IMR-90 (cell line): ENCODE measurements around the gene PCDHGC4. TPM values are rescaled to one million over a fixed set of nuclear protein-coding genes. Genes with fewer than 3 reads are reported as not detected.
A peak's percentile ranks its signal among the peaks of the same experiment; 100 is the strongest.

Source experiments
- ATAC-seq: fragments of 200-7000 bp; cut with Tn5 transposase; 2 replicates; pipeline ENCODE4 v1.9.1; 2020; ENCODE audit warnings: low read depth, mild to moderate bottlenecking, moderate library complexity
- BruUV-seq: library from RNA; stranded (reverse); fragments of 400-500 nt; replicated peaks from 2 replicates; lab custom pipeline; 2021; lab: Mats Ljungman, UMichigan
- CTCF ChIA-PET: fragments of 300-600 bp; formaldehyde crosslinking; extraction: SDS; loops from one replicate; lab custom pipeline; 2021; ENCODE audit warnings: antibody characterized with exemption; lab: Yijun Ruan, JAX
- POLR2A ChIA-PET: fragments of 300-600 bp; sonication (Branson Sonifier 250); formaldehyde crosslinking; loops from one replicate; lab custom pipeline; 2022; ENCODE audit warnings: antibody characterized with exemption; ENCODE audit not compliant: unreplicated experiment; lab: Charles Lee
- DNase-seq: peaks from one replicate; pipeline ENCODE4 v3.0.0; 2013
- H2AFZ ChIP-seq: replicated peaks from 2 replicates; pipeline ENCODE3; 2013; ENCODE audit warnings: low read length, mild to moderate bottlenecking; ENCODE audit not compliant: poor library complexity
- H2AK5ac ChIP-seq: 2 replicates; pipeline ENCODE4 v1.6.1; 2013; ENCODE audit warnings: low read depth, low read length, inconsistent platforms
- H2AK9ac ChIP-seq: replicated peaks from 2 replicates; pipeline ENCODE3; 2013; ENCODE audit warnings: mild to moderate bottlenecking, low read depth, low read length, moderate library complexity; ENCODE audit not compliant: poor library complexity
- H2BK120ac ChIP-seq: 2 replicates; pipeline ENCODE4 v1.6.1; 2013; ENCODE audit warnings: low read depth, low read length, inconsistent platforms
- H2BK15ac ChIP-seq: 3 replicates; pipeline ENCODE4 v1.6.1; 2013; ENCODE audit warnings: low read depth, low read length, inconsistent platforms
- H2BK20ac ChIP-seq: 2 replicates; pipeline ENCODE4 v1.6.1; 2013; ENCODE audit warnings: low read depth, mild to moderate bottlenecking, inconsistent platforms, low read length, moderate library complexity
- H2BK5ac ChIP-seq: 2 replicates; pipeline ENCODE4 v1.6.1; 2013; ENCODE audit warnings: mild to moderate bottlenecking, low read depth, low read length, inconsistent platforms; ENCODE audit not compliant: poor library complexity, severe bottlenecking
- H3K14ac ChIP-seq: replicated peaks from 2 replicates; pipeline ENCODE4 v1.6.1; 2013; ENCODE audit warnings: low read depth, low read length, inconsistent platforms
- H3K18ac ChIP-seq: 2 replicates; pipeline ENCODE4 v1.6.1; 2013; ENCODE audit warnings: low read depth, low read length, control low read depth
- H3K23ac ChIP-seq: 2 replicates; pipeline ENCODE4 v1.6.1; 2013; ENCODE audit warnings: low read depth, low read length, inconsistent platforms
- H3K27ac ChIP-seq: 2 replicates; pipeline ENCODE4 v1.5.1; 2013; ENCODE audit warnings: mild to moderate bottlenecking, control low read depth, low read length; ENCODE audit not compliant: insufficient read depth
- H3K27me3 ChIP-seq: 2 replicates; pipeline ENCODE4 v1.6.1; 2013; ENCODE audit warnings: low read length; ENCODE audit not compliant: control insufficient read depth, insufficient read depth
- H3K36me3 ChIP-seq: 2 replicates; pipeline ENCODE4 v1.6.1; 2013; ENCODE audit warnings: low read length, mixed read lengths; ENCODE audit not compliant: control insufficient read depth, insufficient read depth
- H3K4ac ChIP-seq: 2 replicates; pipeline ENCODE4 v1.6.1; 2013; ENCODE audit warnings: low read depth, low read length, inconsistent platforms
- H3K4me1 ChIP-seq: 2 replicates; pipeline ENCODE4 v1.6.1; 2013; ENCODE audit warnings: low read length, mixed read lengths; ENCODE audit not compliant: control insufficient read depth, insufficient read depth
- H3K4me2 ChIP-seq: 2 replicates; pipeline ENCODE4 v1.6.1; 2013; ENCODE audit warnings: low read depth, mild to moderate bottlenecking, control low read depth, low read length, moderate library complexity
- H3K4me3 ChIP-seq: 2 replicates; pipeline ENCODE4 v1.5.1; 2013; ENCODE audit warnings: low read depth, mild to moderate bottlenecking, control low read depth, low read length, moderate library complexity; ENCODE audit not compliant: insufficient read depth
- H3K56ac ChIP-seq: 2 replicates; pipeline ENCODE4 v1.6.1; 2013; ENCODE audit warnings: low read length, inconsistent platforms; ENCODE audit not compliant: insufficient read depth; ENCODE audit errors: extremely low read depth
- H3K79me1 ChIP-seq, 2 experiments: 2 replicates each; pipeline ENCODE4 v1.6.1; 2013; ENCODE audit warnings: low read length in 2 of 2, inconsistent platforms in 1 of 2, low read depth in 1 of 2
- H3K9ac ChIP-seq: 2 replicates; pipeline ENCODE4 v1.6.1; 2013; ENCODE audit warnings: low read depth, low read length, control low read depth
- H3K9me1 ChIP-seq: 2 replicates; pipeline ENCODE4 v1.6.1; 2013; ENCODE audit warnings: low read length, inconsistent platforms; ENCODE audit not compliant: insufficient read depth
- H3K9me3 ChIP-seq: 2 replicates; pipeline ENCODE4 v1.6.1; 2013; ENCODE audit warnings: low read length; ENCODE audit not compliant: control insufficient read depth, insufficient read depth
- H4K20me1 ChIP-seq: 2 replicates; pipeline ENCODE4 v1.6.1; 2013; ENCODE audit warnings: low read length, inconsistent platforms; ENCODE audit not compliant: insufficient read depth
- H4K5ac ChIP-seq: 2 replicates; pipeline ENCODE4 v1.6.1; 2013; ENCODE audit warnings: mild to moderate bottlenecking, low read depth, low read length, control low read depth
- H4K8ac ChIP-seq, 2 experiments: 2 replicates each; pipeline ENCODE4 v1.6.1; 2013; ENCODE audit warnings: low read depth in 2 of 2, low read length in 2 of 2, control low read depth in 1 of 2, inconsistent platforms in 1 of 2
- H4K91ac ChIP-seq: 2 replicates; pipeline ENCODE4 v1.6.1; 2013; ENCODE audit warnings: low read depth, low read length, inconsistent platforms; ENCODE audit not compliant: insufficient read depth
- BHLHE40 ChIP-seq: fragments of 150-350 bp; IDR thresholded peaks from 2 replicates; pipeline ENCODE4 v1.6.1; 2016; ENCODE audit warnings: mild to moderate bottlenecking, low read depth, low read length
- CEBPB ChIP-seq: IDR thresholded peaks from 2 replicates; pipeline ENCODE4 v1.6.1; 2012; ENCODE audit warnings: low read depth, low read length, improper control_type of control experiment
- CHD1 ChIP-seq: IDR thresholded peaks from 2 replicates; pipeline ENCODE4 v1.6.1; 2012; ENCODE audit warnings: low read depth, low read length, improper control_type of control experiment
- FOS ChIP-seq: fragments of 150-350 bp; IDR thresholded peaks from 2 replicates; pipeline ENCODE4 v1.6.1; 2016; ENCODE audit warnings: low read depth, low read length
- MAFK ChIP-seq: IDR thresholded peaks from 2 replicates; pipeline ENCODE4 v1.6.1; 2012; ENCODE audit warnings: low read depth, low read length, improper control_type of control experiment
- MAZ ChIP-seq: IDR thresholded peaks from 2 replicates; pipeline ENCODE4 v1.6.1; 2012; ENCODE audit warnings: low read depth, mild to moderate bottlenecking, low read length, improper control_type of control experiment, moderate library complexity, borderline replicate concordance
- MXI1 ChIP-seq: IDR thresholded peaks from 2 replicates; pipeline ENCODE4 v1.6.1; 2012; ENCODE audit warnings: low read depth, mild to moderate bottlenecking, low read length, moderate library complexity, borderline replicate concordance
- NFE2L2 ChIP-seq: fragments of 150-350 bp; IDR thresholded peaks from 2 replicates; pipeline ENCODE4 v1.6.1; 2016; ENCODE audit warnings: low read depth, mild to moderate bottlenecking, low read length
- POLR2A ChIP-seq: IDR thresholded peaks from 2 replicates; pipeline ENCODE4 v1.6.1; 2012; ENCODE audit warnings: mild to moderate bottlenecking, low read depth, low read length
- RAD21 ChIP-seq: IDR thresholded peaks from 2 replicates; pipeline ENCODE4 v1.6.1; 2012; ENCODE audit warnings: low read length, improper control_type of control experiment
- RCOR1 ChIP-seq: IDR thresholded peaks from 2 replicates; pipeline ENCODE4 v1.6.1; 2012; ENCODE audit warnings: mild to moderate bottlenecking, low read length, improper control_type of control experiment; ENCODE audit not compliant: insufficient replicate concordance
- RFX5 ChIP-seq: IDR thresholded peaks from 2 replicates; pipeline ENCODE4 v1.8.0; 2012; ENCODE audit warnings: low read depth, mild to moderate bottlenecking, low read length, moderate library complexity
- SMC3 ChIP-seq: fragments of 150-350 bp; IDR thresholded peaks from 2 replicates; pipeline ENCODE4 v1.6.1; 2016; ENCODE audit warnings: low read depth, mild to moderate bottlenecking, antibody characterized with exemption, low read length, moderate library complexity
- USF2 ChIP-seq: fragments of 150-350 bp; IDR thresholded peaks from 2 replicates; pipeline ENCODE4 v1.6.1; 2017; ENCODE audit warnings: mild to moderate bottlenecking, antibody characterized with exemption, low read length, low read depth
- WGBS, 2 experiments: methylation state at CpG; one replicate each; pipeline versions ENCODE4 v1.1.5 to v1.1.7; 2013; ENCODE audit warnings: missing lambda C conversion rate in 2 of 2; ENCODE audit not compliant: insufficient read length in 1 of 2; ENCODE audit errors: extremely low coverage in 2 of 2; 5-methylcytosine and 5-hydroxymethylcytosine counted together
- dilution Hi-C: fragments of 300-500 bp; cut with HindIII; formaldehyde crosslinking; loops from one replicate; pipeline ENCODE4 v1.14.3; 2018; ENCODE audit warnings: low sequenced_read_pairs; ENCODE audit not compliant: unreplicated experiment
- in situ Hi-C: fragments of 300-500 bp; cut with MboI; formaldehyde crosslinking; loops from 3 replicates; pipeline ENCODE4 v1.14.3; 2019; ENCODE audit warnings: low sequenced_read_pairs, inconsistent platforms, mixed read lengths
- intact Hi-C: fragments of 100-400 bp; cut with micrococcal nuclease; formaldehyde crosslinking; loops from 2 replicates; pipeline ENCODE4 v1.10.0; 2022
- polyA plus RNA-seq, 3 experiments: library from polyadenylated mRNA; depleted of rRNA; stranded (reverse); fragments of >200 nt; gene quantifications; 2 replicates each; pipeline ENCODE4 v1.2.3, GENCODE V29; 2012; ENCODE audit warnings: low replicate concordance in 1 of 3
- total RNA-seq: library from RNA; depleted of rRNA; stranded (reverse); fragments of >200 nt; gene quantifications from 2 replicates; pipeline ENCODE4 v1.2.3, GENCODE V29; 2012
- TF ChIP-seq, protein P1 (sequence below): fragments of 150-350 bp; IDR thresholded peaks from 2 replicates; pipeline ENCODE4 v1.6.1; 2016; ENCODE audit warnings: low read depth, mild to moderate bottlenecking, low read length, moderate library complexity, borderline replicate concordance
- TF ChIP-seq, protein P2 (sequence below): conservative IDR thresholded peaks from 2 replicates; pipeline ENCODE4 v1.5.1; 2012; ENCODE audit warnings: mild to moderate bottlenecking, low read depth, low read length, improper control_type of control experiment

PCDHGC4 gene
- total and polyA plus RNA-seq, 2 of the 4 experiments (the other 2 are of a cell fraction), result 0.65 to 1.6 TPM

DNA sequence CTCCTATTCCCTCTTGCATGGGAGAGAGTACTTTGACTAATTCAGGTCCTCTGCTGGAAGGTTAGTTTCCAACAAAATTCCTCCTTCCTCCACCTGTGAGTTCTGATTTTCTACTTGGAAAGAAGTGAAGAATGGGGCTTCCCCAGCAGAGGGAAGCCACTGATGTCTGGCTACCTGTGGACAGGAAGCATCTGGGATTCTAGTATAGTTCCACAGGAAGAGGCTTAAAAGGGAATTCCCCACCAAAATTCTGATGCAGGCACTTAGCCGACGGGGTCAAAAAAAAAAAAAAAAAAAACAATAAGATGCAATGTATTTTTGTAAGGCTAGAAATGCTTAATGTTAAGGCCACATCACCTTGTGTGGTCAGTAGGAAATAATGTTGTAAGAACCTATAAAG, 37.5 kb downstream of the PCDHGC4 start:
- H4K20me1 ChIP-seq, result no peaks in the 10 kb centered on the region
- no peak overlapping the region for H4K91ac ChIP-seq
- peaks cover 19% of the 10 kb centered on the region for H3K9me1 ChIP-seq
- ChIA-PET CTCF (interaction anchor here (1.3 to 3.8 kb wide), 3 partner anchors 35 to 101 kb away, joined by 3 to 19 read pairs (median 6); partner anchors contain the start of gene PCDHGA11), POLR2A (no interaction called here)
- DNase-seq (no peak), ATAC-seq (no peak)
- H2BK20ac ChIP-seq, result peak overlapping the region; percentile 2; the same call in 1 of the 2 replicates
- peaks cover 6 to 37% of the 10 kb centered on the region in 2 experiments; a peak in 3 of 4 replicates for H3K79me1 ChIP-seq
- H3K18ac ChIP-seq, result no peak overlapping the region
- no peak overlapping the region for H4K5ac ChIP-seq
- H3K9ac ChIP-seq, result no peak overlapping the region
- no peak overlapping the region for H2AFZ ChIP-seq
- in situ Hi-C loops, result loop anchor here (5.0 kb wide), 1 partner anchor 45 kb away; the partner anchor contains the start of gene PCDHGC3
- dilution Hi-C loops, result no loop called here
- no peaks in the 10 kb centered on the region for H3K27me3 ChIP-seq
- BruUV-seq, result no TSS peak
- no peak overlapping the region for H3K4me2 ChIP-seq
- no peak overlapping the region for H3K56ac ChIP-seq
- H4K8ac ChIP-seq, result no peak overlapping the region
- peaks cover 37% of the 10 kb centered on the region for H3K4me1 ChIP-seq
- TF ChIP-seq MAZ, result no peak
- TF ChIP-seq RCOR1, result no peak
- no peak for TF ChIP-seq SMC3
- no peak for TF ChIP-seq FOS
- TF ChIP-seq CHD1, result no peak
- no peak for TF ChIP-seq RFX5
- TF ChIP-seq RAD21, result no peak
- no peak for TF ChIP-seq CEBPB
- no peak for TF ChIP-seq BHLHE40
- TF ChIP-seq, protein P1, sequence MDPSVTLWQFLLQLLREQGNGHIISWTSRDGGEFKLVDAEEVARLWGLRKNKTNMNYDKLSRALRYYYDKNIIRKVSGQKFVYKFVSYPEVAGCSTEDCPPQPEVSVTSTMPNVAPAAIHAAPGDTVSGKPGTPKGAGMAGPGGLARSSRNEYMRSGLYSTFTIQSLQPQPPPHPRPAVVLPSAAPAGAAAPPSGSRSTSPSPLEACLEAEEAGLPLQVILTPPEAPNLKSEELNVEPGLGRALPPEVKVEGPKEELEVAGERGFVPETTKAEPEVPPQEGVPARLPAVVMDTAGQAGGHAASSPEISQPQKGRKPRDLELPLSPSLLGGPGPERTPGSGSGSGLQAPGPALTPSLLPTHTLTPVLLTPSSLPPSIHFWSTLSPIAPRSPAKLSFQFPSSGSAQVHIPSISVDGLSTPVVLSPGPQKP, result no peak
- TF ChIP-seq USF2, result no peak
- no peak for TF ChIP-seq MXI1
- no peak for TF ChIP-seq MAFK
- no peak for TF ChIP-seq POLR2A
- no peak for TF ChIP-seq NFE2L2
- TF ChIP-seq, protein P2, sequence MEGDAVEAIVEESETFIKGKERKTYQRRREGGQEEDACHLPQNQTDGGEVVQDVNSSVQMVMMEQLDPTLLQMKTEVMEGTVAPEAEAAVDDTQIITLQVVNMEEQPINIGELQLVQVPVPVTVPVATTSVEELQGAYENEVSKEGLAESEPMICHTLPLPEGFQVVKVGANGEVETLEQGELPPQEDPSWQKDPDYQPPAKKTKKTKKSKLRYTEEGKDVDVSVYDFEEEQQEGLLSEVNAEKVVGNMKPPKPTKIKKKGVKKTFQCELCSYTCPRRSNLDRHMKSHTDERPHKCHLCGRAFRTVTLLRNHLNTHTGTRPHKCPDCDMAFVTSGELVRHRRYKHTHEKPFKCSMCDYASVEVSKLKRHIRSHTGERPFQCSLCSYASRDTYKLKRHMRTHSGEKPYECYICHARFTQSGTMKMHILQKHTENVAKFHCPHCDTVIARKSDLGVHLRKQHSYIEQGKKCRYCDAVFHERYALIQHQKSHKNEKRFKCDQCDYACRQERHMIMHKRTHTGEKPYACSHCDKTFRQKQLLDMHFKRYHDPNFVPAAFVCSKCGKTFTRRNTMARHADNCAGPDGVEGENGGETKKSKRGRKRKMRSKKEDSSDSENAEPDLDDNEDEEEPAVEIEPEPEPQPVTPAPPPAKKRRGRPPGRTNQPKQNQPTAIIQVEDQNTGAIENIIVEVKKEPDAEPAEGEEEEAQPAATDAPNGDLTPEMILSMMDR, result no peak
- no peak overlapping the region for H2BK5ac ChIP-seq
- H3K9me3 ChIP-seq, result no peaks in the 10 kb centered on the region
- H3K14ac ChIP-seq, result no peak overlapping the region
- peak overlapping the region; percentile 42; the same call in 1 of the 2 replicates for H3K4ac ChIP-seq
- intact Hi-C loops, result no loop called here
- no peak overlapping the region for H3K23ac ChIP-seq
- H3K27ac ChIP-seq, result no peak overlapping the region
- no peak overlapping the region; the same call in 1 of the 2 replicates for H2BK120ac ChIP-seq
- no peaks in the 10 kb centered on the region; the same call in 1 of the 2 replicates for H3K36me3 ChIP-seq
- H2AK5ac ChIP-seq, result no peak overlapping the region; the same call in 1 of the 2 replicates
- no peak overlapping the region for H3K4me3 ChIP-seq
- no CpG with 5 or more reads among the region's 2 CpGs for WGBS, 2 experiments
- H2BK15ac ChIP-seq, result peak overlapping the region; percentile 39; the same call in 1 of the 3 replicates
- H2AK9ac ChIP-seq, result no peak overlapping the region
